Activated effector memory CD4-positive, alpha-beta T cell treated with anti-CD3 and anti-CD28 coated beads, Interleukin-2, amount 50 U/mL, for 16 hours (primary cell): ENCODE results near the gene GRM7.
"Not testable (repeated sequence)": the region's sequence is repeated elsewhere in the genome, so short reads cannot be mapped to it uniquely, and the experiment has no call there.

Source experiments
- DNase-seq: peaks from one replicate; pipeline ENCODE4 v3.0.0-alpha.2; 2020

Gene GRM7

DNA sequence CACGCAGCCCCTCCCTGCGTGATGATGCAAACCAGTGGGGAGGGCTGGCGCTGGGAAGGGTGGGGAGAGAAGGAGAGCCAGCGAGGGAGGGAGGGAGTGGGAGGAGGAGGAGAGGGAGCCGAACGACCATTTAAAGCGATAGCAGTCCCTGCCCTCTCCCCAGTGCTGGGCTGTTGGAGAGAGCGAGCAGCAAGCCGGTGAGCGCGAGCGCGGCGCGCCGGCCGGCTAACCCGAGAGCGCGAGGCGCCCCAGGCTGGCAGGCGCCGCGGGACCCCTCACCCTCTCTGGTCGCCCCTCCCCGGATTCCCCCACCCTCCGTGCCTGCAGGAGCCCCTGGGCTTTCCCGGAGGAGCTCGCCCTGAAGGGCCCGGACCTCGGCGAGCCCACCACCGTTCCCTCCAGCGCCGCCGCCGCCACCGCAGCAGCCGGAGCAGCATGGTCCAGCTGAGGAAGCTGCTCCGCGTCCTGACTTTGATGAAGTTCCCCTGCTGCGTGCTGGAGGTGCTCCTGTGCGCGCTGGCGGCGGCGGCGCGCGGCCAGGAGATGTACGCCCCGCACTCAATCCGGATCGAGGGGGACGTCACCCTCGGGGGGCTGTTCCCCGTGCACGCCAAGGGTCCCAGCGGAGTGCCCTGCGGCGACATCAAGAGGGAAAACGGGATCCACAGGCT, at the start of gene GRM7:
Gene GRM7 (plus strand): TSS at position 162 of the 671 bp plus-strand sequence.
- no peak for DNase-seq

GRCh38 chr3:6821411-6821810, 39.5 kb upstream of the GRM7 start:
- DNase-seq, result no peak

- no peak for DNase-seq
Observed at GRCh38 chr3:6825524-6825923, 35.4 kb upstream of the GRM7 start.

DNA sequence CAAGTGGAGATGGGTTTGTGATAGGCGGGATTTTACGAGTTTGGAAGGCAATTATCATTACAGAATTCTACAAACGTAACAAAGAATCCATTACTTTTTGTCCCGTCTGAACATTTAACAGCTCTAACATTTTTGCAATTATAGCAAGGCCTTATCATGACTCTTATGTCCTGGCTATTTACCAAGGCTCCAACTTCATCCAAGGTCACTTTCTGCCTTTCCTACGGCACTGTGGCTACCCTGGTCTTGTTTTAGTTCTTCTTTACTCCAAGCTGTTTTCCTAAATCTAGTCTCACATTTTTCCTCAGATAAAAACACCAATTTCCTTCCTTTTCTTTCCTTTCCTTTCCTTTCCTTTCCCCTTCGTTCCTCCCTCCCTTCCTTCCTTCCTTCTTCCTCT, 33.5 kb upstream of the GRM7 start:
- no peak for DNase-seq

DNA sequence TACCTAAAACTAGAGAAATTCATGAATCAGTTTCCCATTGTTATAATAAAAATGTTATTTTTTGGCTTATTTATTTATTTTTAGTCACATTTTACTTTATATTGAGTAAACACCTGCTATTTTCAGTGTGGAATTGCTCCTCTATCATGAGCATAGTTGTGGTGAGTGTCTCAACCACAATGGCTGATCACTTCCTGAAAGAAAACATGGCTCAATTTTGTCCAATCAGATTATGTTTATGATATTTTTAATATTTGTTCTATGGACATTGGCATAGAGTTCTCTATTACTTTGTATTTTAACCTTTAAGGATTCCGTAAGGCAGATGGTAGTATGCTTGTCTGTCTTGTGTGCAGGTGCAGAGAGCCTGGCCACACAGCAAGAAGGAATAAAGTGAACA, 16.2 kb upstream of the GRM7 start:
- DNase-seq, result no peak

DNA sequence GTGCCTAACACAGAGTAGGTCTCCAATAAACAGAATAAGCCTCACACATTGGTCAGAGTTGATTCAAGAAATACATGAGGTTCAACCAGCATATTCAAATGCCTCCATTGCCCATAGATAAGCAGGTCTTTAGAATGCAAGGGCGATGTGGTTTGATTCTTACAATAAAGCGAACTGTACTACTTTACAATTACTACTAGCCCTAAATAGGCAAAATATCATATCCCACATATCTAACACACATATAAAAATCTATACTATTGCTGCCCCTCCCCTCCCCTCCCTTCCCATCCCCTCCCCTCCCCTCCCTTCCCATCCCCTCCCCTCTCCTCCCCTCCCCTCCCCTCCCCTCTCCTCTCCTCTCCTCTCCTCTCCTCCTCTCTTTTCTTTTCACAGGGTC, 6.7 kb upstream of the GRM7 start:
- no peak for DNase-seq

GRCh38 chr3:6857510-6857909, 3.4 kb upstream of the GRM7 start:
- DNase-seq, result no peak

DNA sequence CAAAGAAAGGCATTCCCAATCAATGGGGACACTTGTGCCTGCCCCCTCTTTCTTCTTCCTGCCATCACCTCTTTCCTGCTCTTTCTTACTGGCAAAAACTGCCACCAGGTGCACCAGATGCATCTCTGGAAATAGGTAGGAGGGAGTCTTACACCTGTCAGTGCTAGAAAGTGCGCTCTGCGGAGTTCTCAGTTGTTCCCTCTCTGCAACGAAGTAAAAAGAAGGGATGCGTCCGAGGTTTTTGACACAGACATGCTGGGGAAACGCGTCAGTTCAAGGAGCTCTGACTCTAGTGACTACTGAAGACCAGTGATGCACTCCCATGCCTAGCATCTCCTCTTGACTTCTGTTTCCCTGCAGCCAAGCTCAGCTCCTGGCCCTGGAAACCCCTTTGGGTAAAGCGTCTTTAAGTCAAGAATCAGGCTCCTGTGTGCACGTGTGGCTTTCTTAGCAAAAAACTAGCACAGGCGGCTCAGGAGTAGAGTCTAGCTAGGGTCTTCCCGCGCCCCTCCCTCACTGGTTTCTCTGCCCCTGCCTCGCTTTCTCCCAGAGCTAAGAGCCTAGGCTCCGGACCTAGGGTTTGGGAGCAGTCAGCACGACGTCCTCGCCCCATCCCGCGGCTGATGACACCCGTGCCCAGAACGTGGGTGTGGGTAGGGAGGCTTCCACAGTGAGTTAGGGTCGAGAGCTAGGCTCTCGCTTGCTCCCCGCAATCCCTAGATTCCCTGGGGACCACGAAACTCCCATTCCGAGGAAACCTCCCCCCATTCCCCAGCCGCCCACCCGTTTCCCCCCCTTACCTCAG, 564 bp upstream of the GRM7 start:
- DNase-seq, result no peak

- DNase-seq, result no peak
Observed at GRCh38 chr3:6861625-6862000, 698 bp downstream of the GRM7 start.

DNA sequence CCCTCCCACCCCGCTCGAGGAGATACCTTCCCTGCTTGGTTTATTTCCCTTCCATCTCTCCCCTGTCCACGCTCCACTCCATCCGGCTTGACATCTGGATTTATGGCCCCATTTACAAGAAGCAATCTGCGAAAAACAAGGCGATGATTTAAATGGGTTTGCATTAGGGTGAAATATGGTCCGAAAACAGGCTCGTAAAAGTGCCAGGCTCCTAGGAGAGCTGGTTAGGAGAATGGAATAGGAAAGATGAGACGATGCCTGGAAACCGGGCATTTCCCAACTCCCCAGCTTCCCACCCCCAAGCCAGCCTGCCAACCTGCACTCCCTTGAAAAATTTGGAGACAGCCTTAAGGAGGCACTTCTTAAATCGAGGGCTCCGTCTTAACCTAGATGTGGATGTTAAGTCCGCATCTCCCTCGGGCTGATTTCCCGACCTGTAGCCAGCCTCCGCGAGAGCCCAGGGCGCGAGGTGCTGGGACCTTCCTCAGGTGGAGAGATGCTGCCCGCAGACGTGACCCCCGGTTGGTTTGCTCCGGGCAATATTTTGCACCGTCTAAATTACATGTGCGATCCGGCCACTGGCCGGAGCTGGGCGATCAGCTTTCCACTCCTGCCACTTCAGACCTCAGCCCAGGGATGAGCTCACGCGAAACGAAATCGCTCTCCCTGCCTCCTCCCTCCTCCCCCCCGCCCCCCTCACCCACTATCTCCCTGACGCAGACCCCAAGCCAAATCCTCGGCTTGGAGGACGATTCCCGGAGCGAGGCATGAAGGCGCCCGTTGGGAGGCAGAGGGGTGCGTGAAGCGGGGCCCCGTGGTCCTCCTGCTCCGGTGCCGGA, 1.3 kb downstream of the GRM7 start:
- no peak for DNase-seq

DNA sequence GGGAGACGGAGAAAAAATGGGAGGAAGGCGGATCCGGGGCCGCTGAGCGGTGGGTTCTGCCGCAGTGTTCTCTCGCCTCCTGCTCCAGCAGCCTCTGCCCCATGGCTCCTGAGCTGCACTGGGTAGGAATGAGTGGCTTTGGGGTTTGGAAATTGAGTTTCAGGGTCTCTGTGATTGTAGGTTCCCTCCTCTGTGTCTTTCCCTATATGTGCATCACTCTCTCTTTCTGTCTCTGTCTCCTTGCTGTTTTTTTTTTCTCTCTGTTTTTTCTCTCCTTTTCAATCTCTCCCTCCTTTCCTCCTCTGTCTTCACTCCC, 1.9 kb downstream of the GRM7 start:
- DNase-seq, result no peak

GRCh38 chr3:6867269-6867668, 6.4 kb downstream of the GRM7 start:
- DNase-seq, result no peak

GRCh38 chr3:6878731-6879130, 17.8 kb downstream of the GRM7 start:
- no peak for DNase-seq

- DNase-seq, result no peak
Observed at GRCh38 chr3:6912240-6912639, 51.3 kb downstream of the GRM7 start.

GRCh38 chr3:6915898-6916297, 55.0 kb downstream of the GRM7 start:
- no peak for DNase-seq

DNA sequence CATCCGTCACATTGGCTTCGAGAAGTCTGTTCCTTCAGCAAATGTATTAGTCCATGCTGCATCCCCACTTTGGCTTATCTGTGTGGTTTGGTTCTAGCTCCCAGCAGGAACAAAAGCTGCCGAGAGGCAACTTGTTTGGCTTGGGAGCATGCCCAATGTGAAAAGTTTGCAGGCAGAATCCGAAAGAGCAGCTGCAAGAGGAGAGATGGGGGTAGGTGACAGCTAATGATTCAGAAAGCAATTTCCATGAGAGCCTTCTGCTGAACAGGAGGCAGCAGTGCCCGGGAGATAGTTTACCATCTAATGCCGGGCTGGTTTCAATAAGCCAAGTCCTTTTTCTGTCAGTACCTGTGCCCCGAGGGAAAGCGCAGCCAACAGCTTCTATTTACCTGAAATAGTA, 60.2 kb downstream of the GRM7 start:
- DNase-seq, result no peak

DNA sequence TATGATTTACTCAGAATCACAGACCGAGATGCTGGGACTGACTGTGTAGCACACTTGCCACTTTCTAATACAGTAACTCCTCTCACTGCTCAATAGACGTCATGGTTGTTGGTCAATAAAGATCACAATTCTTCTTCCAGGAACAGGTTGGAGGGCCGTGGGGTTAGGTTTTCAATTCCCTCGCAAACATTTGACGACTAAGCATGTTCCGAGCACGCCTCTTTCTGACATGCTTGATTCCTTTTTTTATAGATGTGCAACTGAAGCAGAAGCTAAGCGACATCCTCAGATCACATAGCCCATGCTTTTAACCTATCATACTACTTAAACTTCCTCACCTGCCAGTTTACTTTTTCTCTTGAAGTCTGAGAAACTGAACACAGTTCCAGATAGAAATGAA, 61.0 kb downstream of the GRM7 start:
- no peak for DNase-seq

GRCh38 chr3:6928064-6928463, 67.1 kb downstream of the GRM7 start:
- DNase-seq, result no peak

- no peak for DNase-seq
Observed at GRCh38 chr3:6929918-6930317, 69.0 kb downstream of the GRM7 start.

DNA sequence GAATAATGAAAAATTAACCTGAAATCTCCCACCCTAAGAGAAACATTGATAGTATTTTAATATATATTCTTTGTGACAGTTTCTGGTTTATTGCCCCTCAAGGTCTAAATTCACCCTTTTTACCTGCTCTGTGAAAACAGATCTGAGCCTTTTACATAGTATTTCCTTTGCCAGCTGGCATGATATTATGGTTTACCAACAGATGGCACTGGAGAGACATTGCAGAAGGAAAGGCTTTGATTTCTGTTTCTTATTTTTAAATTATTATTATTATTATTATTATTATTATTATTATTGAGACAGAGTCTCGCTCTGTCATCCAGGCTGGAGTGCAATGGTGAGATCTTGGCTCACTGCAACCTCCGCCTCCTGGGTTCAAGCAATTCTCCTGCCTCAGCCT, 74.5 kb downstream of the GRM7 start:
- DNase-seq, result not testable (repeated sequence)

GRCh38 chr3:6935970-6936369, 75.1 kb downstream of the GRM7 start:
- no peak for DNase-seq

GRCh38 chr3:6962801-6963200, 101.9 kb downstream of the GRM7 start:
- no peak for DNase-seq

DNA sequence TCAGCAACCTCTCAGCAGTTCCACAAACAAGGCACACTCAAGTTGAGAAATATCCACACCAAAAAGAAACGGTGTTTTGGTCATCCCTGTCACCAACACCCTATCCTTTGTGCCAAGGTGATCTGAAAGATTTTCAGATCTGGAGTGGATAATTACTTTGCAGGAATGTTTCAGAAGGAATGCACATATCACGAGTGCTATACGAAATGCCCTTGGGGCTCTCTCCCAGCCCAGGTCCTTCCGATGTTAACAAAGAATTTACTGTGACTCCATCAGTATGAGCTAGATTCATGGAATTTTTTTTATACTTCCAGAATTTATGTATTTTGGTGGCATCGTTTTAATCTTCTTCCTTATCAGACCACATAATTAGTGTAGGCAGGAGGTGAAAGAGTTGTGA, 105.0 kb downstream of the GRM7 start:
- no peak for DNase-seq

GRCh38 chr3:6971933-6972332, 111.0 kb downstream of the GRM7 start:
- no peak for DNase-seq
